Measurements from ENCODE around the gene CYGB. TPM values are rescaled to one million over a fixed set of nuclear protein-coding genes. Genes with fewer than 3 reads are reported as not detected.
A peak's percentile ranks its signal among the peaks of the same experiment; 100 is the strongest.
"Not testable (repeated sequence)": the region's sequence is repeated elsewhere in the genome, so short reads cannot be mapped to it uniquely, and the experiment has no call there.

The CYGB gene
- total and polyA plus RNA-seq, 4 donors: 0.95 to 26.6 (median 12.3) TPM

- H3K36me3 ChIP-seq (ENCODE audit: control insufficient read depth in 1 of 2, insufficient read depth in 2 of 2, low read length in 1 of 2): no peaks in the 10 kb centered on the region
- no peaks in the 10 kb centered on the region for H3K9me3 ChIP-seq (ENCODE audit: control insufficient read depth, low read length)
- no peak overlapping the region for H3K27ac ChIP-seq (ENCODE audit: low read depth in 1 of 2, low read length in 2 of 2)
- no peak for ATAC-seq (ENCODE audit: low FRiP score)
- H3K27me3 ChIP-seq (ENCODE audit: control insufficient read depth in 1 of 2, insufficient read depth in 2 of 2, low read length in 1 of 2): no peaks in the 10 kb centered on the region
- WGBS, 2 donors: 91 to 95% methylated on average over 29 to 32 of the region's 32 CpGs
- no peaks in the 10 kb centered on the region for H3K4me1 ChIP-seq (ENCODE audit: control insufficient read depth in 1 of 2, insufficient read depth in 2 of 2, low read length in 2 of 2)
- H3K4me3 ChIP-seq (ENCODE audit: low read length in 2 of 2): no peak overlapping the region
- intact Hi-C loops (cut with DNase I): no loop called here
- peak in 1 of 2 donors; percentile 67 for DNase-seq
Observed at GRCh38 chr17:76530811-76531485, 6.6 kb downstream of the CYGB start.

- peak; percentile 73 for ATAC-seq (ENCODE audit: low FRiP score)
- Histone ChIP-seq H3K36me3 (ENCODE audit: control insufficient read depth in 1 of 2, insufficient read depth in 2 of 2, low read length in 1 of 2) (no peaks in the 10 kb centered on the region), H3K4me3 (ENCODE audit: low read length in 2 of 2) (no peak overlapping the region), H3K4me1 (ENCODE audit: control insufficient read depth in 1 of 2, insufficient read depth in 2 of 2, low read length in 2 of 2) (no peaks in the 10 kb centered on the region), H3K9me3 (ENCODE audit: control insufficient read depth, low read length) (no peaks in the 10 kb centered on the region), H3K27me3 (ENCODE audit: control insufficient read depth in 1 of 2, insufficient read depth in 2 of 2, low read length in 1 of 2) (no peaks in the 10 kb centered on the region), H3K27ac (ENCODE audit: low read depth in 1 of 2, low read length in 2 of 2) (no peak overlapping the region)
- peak; percentile 71 to 85 for DNase-seq
- intact Hi-C loops (cut with DNase I): no loop called here
- 26 to 41% methylated on average over 22 to 23 of the region's 23 CpGs for WGBS, 2 donors
Observed at GRCh38 chr17:76530095-76530723, 7.3 kb downstream of the CYGB start.

- no peaks in the 10 kb centered on the region for H3K4me1 ChIP-seq (ENCODE audit: control insufficient read depth in 1 of 2, insufficient read depth in 2 of 2, low read length in 2 of 2)
- WGBS, 2 donors: 4 to 8% methylated on average over 20 of the region's 20 CpGs
- intact Hi-C loops (cut with DNase I): loop anchor here (10.0 kb wide), 1 partner anchor 185 kb away; the partner anchor contains the start of gene MXRA7 (in 2 of the 2)
- DNase-seq (peak; percentile 90 to 92), ATAC-seq (ENCODE audit: low FRiP score) (peak; percentile 84)
- no peaks in the 10 kb centered on the region for H3K36me3 ChIP-seq (ENCODE audit: control insufficient read depth in 1 of 2, insufficient read depth in 2 of 2, low read length in 1 of 2)
- H3K27me3 ChIP-seq (ENCODE audit: control insufficient read depth in 1 of 2, insufficient read depth in 2 of 2, low read length in 1 of 2): no peaks in the 10 kb centered on the region
- no peak overlapping the region for H3K4me3 ChIP-seq (ENCODE audit: low read length in 2 of 2)
- peak overlapping the region in 1 of 2 donors; percentile 29 for H3K27ac ChIP-seq (ENCODE audit: low read depth in 1 of 2, low read length in 2 of 2)
- H3K9me3 ChIP-seq (ENCODE audit: control insufficient read depth, low read length): no peaks in the 10 kb centered on the region
Observed at GRCh38 chr17:76529224-76530094, 8.1 kb downstream of the CYGB start.

- 46 to 50% methylated on average over 30 to 31 of the region's 31 CpGs for WGBS, 2 donors
- Histone ChIP-seq H3K4me1 (ENCODE audit: control insufficient read depth in 1 of 2, insufficient read depth in 2 of 2, low read length in 2 of 2) (no peaks in the 10 kb centered on the region), H3K4me3 (ENCODE audit: low read length in 2 of 2) (no peak overlapping the region), H3K27ac (ENCODE audit: low read depth in 1 of 2, low read length in 2 of 2) (peak overlapping the region in 1 of 2 donors; percentile 13), H3K9me3 (ENCODE audit: control insufficient read depth, low read length) (no peaks in the 10 kb centered on the region), H3K36me3 (ENCODE audit: control insufficient read depth in 1 of 2, insufficient read depth in 2 of 2, low read length in 1 of 2) (no peaks in the 10 kb centered on the region), H3K27me3 (ENCODE audit: control insufficient read depth in 1 of 2, insufficient read depth in 2 of 2, low read length in 1 of 2) (no peaks in the 10 kb centered on the region)
- no peak for DNase-seq
- intact Hi-C loops (cut with DNase I): loop anchor here (10.0 kb wide), 1 partner anchor 186 kb away; the partner anchor contains the start of gene MXRA7 (in 2 of the 2)
- peak; percentile 37 for ATAC-seq (ENCODE audit: low FRiP score)
Observed at GRCh38 chr17:76528528-76529223, 8.8 kb downstream of the CYGB start.

- ATAC-seq (ENCODE audit: low FRiP score) (no peak), DNase-seq (no peak)
- WGBS, 2 donors: 82 to 83% methylated on average over 15 of the region's 15 CpGs
- Histone ChIP-seq H3K4me1 (ENCODE audit: control insufficient read depth in 1 of 2, insufficient read depth in 2 of 2, low read length in 2 of 2) (no peaks in the 10 kb centered on the region), H3K27me3 (ENCODE audit: control insufficient read depth in 1 of 2, insufficient read depth in 2 of 2, low read length in 1 of 2) (no peaks in the 10 kb centered on the region), H3K36me3 (ENCODE audit: control insufficient read depth in 1 of 2, insufficient read depth in 2 of 2, low read length in 1 of 2) (no peaks in the 10 kb centered on the region), H3K9me3 (ENCODE audit: control insufficient read depth, low read length) (no peaks in the 10 kb centered on the region), H3K4me3 (ENCODE audit: low read length in 2 of 2) (no peak overlapping the region), H3K27ac (ENCODE audit: low read depth in 1 of 2, low read length in 2 of 2) (no peak overlapping the region)
- intact Hi-C loops (cut with DNase I): loop anchor here (10.0 kb wide), 1 partner anchor 187 kb away; the partner anchor contains the start of gene MXRA7 (in 2 of the 2)
Observed at GRCh38 chr17:76528156-76528527, 9.4 kb downstream of the CYGB start.

GRCh38 chr17:76527430-76528111, 9.9 kb downstream of the CYGB start:
- Histone ChIP-seq H3K27me3 (ENCODE audit: control insufficient read depth in 1 of 2, insufficient read depth in 2 of 2, low read length in 1 of 2) (no peaks in the 10 kb centered on the region), H3K36me3 (ENCODE audit: control insufficient read depth in 1 of 2, insufficient read depth in 2 of 2, low read length in 1 of 2) (no peaks in the 10 kb centered on the region), H3K4me1 (ENCODE audit: control insufficient read depth in 1 of 2, insufficient read depth in 2 of 2, low read length in 2 of 2) (no peaks in the 10 kb centered on the region), H3K4me3 (ENCODE audit: low read length in 2 of 2) (no peak overlapping the region), H3K9me3 (ENCODE audit: control insufficient read depth, low read length) (no peaks in the 10 kb centered on the region), H3K27ac (ENCODE audit: low read depth in 1 of 2, low read length in 2 of 2) (no peak overlapping the region)
- intact Hi-C loops (cut with DNase I): loop anchor here (10.0 kb wide), 1 partner anchor 187 kb away; the partner anchor contains the start of gene MXRA7 (in 2 of the 2)
- DNase-seq (no peak), ATAC-seq (ENCODE audit: low FRiP score) (peak; percentile 45)
- WGBS, 2 donors: 33 to 39% methylated on average over 26 of the region's 26 CpGs

- H3K9me3 ChIP-seq (ENCODE audit: control insufficient read depth, low read length); H3K4me1 ChIP-seq (ENCODE audit: control insufficient read depth in 1 of 2, insufficient read depth in 2 of 2, low read length in 2 of 2); H3K27ac ChIP-seq (ENCODE audit: low read depth in 1 of 2, low read length in 2 of 2); DNase-seq; ATAC-seq (ENCODE audit: low FRiP score); H3K36me3 ChIP-seq (ENCODE audit: control insufficient read depth in 1 of 2, insufficient read depth in 2 of 2, low read length in 1 of 2); H3K4me3 ChIP-seq (ENCODE audit: low read length in 2 of 2); H3K27me3 ChIP-seq (ENCODE audit: control insufficient read depth in 1 of 2, insufficient read depth in 2 of 2, low read length in 1 of 2): not testable (repeated sequence)
- intact Hi-C loops (cut with DNase I): loop anchor here (10.0 kb wide), 1 partner anchor 188 kb away; the partner anchor contains the start of gene MXRA7 (in 2 of the 2)
- WGBS, 2 donors: 82 to 83% methylated on average over 7 to 9 of the region's 9 CpGs
Observed at GRCh38 chr17:76527016-76527415, 10.5 kb downstream of the CYGB start.

GRCh38 chr17:76525513-76525833, 12.0 kb downstream of the CYGB start:
- ATAC-seq (ENCODE audit: low FRiP score); H3K9me3 ChIP-seq (ENCODE audit: control insufficient read depth, low read length); H3K36me3 ChIP-seq (ENCODE audit: control insufficient read depth in 1 of 2, insufficient read depth in 2 of 2, low read length in 1 of 2); DNase-seq; H3K27me3 ChIP-seq (ENCODE audit: control insufficient read depth in 1 of 2, insufficient read depth in 2 of 2, low read length in 1 of 2); H3K4me3 ChIP-seq (ENCODE audit: low read length in 2 of 2); H3K4me1 ChIP-seq (ENCODE audit: control insufficient read depth in 1 of 2, insufficient read depth in 2 of 2, low read length in 2 of 2); H3K27ac ChIP-seq (ENCODE audit: low read depth in 1 of 2, low read length in 2 of 2): not testable (repeated sequence)
- WGBS, 2 donors: 90 to 93% methylated on average over 8 of the region's 8 CpGs
- intact Hi-C loops (cut with DNase I): loop anchor here (10.0 kb wide), 1 partner anchor 189 kb away; the partner anchor contains the start of gene MXRA7 (in 2 of the 2)

All from aorta (tissue), 5 donors.